Fibroblast of villous mesenchyme (primary cell): ENCODE data around the gene EI24. TPM values are rescaled to one million over a fixed set of nuclear protein-coding genes. Genes with fewer than 3 reads are reported as not detected.

Experiments
- DNase-seq: peaks from one replicate; pipeline ENCODE4 v3.0.0-alpha.2; 2010; ENCODE audit warnings: low read depth
- H3K4me3 ChIP-seq: 2 replicates; pipeline ENCODE4 v1.5.1; 2011; ENCODE audit warnings: low read depth, mild to moderate bottlenecking, low read length
- total RNA-seq: library from RNA; depleted of rRNA; stranded (reverse); fragments of >200 nt; gene quantifications from 2 replicates; pipeline ENCODE4 v1.2.3, GENCODE V29; 2012
- TF ChIP-seq, protein P1 (sequence below): IDR thresholded peaks from 2 replicates; pipeline ENCODE4 v1.5.1; 2012; ENCODE audit warnings: low read depth, mild to moderate bottlenecking, low read length; ENCODE audit not compliant: insufficient read depth

Gene EI24
- total RNA-seq, 1 donor = 111 TPM

DNA sequence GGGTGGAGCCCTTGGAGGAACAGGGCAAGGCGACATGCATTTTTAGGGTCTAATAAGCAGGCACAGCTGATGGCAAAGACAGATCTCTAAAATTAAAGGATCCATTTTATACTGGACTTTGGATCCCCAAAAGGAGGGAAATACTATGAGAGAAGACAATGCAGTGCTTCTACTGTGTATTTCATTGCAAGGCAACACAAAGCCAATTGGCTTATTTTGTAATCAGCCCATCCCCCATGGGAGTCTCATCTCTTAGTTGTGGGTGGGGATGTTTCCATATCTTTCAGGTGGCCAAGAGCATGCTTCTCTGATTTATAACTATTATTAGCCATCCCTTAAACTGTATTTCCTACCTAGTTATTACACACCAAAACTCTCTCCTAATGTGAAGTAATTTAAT is 18.5 kb upstream of the EI24 start:
- no peak for DNase-seq
- TF ChIP-seq, protein P1, sequence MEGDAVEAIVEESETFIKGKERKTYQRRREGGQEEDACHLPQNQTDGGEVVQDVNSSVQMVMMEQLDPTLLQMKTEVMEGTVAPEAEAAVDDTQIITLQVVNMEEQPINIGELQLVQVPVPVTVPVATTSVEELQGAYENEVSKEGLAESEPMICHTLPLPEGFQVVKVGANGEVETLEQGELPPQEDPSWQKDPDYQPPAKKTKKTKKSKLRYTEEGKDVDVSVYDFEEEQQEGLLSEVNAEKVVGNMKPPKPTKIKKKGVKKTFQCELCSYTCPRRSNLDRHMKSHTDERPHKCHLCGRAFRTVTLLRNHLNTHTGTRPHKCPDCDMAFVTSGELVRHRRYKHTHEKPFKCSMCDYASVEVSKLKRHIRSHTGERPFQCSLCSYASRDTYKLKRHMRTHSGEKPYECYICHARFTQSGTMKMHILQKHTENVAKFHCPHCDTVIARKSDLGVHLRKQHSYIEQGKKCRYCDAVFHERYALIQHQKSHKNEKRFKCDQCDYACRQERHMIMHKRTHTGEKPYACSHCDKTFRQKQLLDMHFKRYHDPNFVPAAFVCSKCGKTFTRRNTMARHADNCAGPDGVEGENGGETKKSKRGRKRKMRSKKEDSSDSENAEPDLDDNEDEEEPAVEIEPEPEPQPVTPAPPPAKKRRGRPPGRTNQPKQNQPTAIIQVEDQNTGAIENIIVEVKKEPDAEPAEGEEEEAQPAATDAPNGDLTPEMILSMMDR = no peak
- H3K4me3 ChIP-seq = no peak overlapping the region

DNA sequence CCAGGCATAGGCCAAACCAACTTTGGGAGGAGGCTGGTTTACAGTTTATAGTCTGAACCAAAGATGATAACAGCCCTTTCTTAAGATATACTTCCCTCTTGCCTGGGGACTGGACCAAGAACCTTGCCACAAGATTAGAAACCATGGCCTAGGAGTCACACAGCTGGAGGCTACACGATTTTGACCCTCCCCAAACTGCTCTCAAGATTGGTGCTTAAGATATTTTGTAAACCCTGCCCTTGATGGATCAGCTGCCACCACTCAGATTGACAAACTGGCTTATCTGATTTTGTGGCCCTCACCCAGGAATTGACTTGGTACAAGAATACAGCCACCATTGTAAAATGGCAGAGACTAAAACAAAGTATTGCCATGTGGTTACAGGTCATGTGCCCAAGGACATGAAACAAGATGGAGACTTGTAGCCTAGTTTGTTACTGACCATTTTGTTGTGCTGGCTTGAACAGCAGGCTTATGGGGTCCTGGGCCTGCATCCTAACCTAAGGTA is 17.4 kb upstream of the EI24 start:
- TF ChIP-seq, protein P1 = no peak
- no peak for DNase-seq
- no peak overlapping the region for H3K4me3 ChIP-seq

DNA sequence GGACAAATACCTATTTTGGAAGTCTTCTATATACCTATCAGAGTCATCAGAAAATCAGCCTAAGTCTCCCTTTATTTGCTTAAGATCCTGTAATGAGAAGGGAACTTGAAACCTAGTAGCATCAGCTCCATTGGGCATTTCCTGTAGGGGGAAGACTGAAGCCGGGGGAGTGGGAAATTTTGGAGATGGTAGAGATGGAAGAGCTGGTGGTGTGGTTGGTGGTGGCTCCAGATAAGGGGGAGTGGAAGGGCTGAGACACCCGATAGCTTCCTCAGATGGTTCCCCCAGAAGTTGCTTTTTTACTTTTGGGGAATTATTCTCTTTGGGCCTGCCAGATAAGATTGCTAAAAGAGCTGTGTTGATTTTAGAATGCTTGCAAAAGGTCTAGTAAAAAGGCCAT is 16.4 kb upstream of the EI24 start:
- DNase-seq = no peak
- no peak overlapping the region for H3K4me3 ChIP-seq
- TF ChIP-seq, protein P1 = no peak

DNA sequence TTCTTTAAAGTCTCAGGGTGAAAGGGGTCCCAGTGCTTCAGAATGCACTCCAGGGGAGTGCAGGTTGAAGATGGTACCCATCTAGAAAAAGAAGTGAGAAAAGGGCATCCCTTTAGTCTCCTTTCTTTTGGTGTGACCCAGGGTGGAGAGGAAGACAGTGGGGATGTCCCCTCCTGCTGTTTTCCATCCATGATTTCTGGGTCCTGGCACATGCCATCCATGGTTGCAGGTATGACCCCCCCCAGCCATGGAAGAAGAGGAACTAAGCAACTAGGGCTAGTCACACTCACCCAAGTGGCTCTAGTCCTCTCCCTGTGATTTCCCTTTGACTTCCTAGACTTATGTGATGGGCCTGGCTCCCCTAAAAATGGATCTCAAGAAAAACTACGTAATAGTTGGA is 15.9 kb upstream of the EI24 start:
- TF ChIP-seq, protein P1 = no peak
- no peak overlapping the region for H3K4me3 ChIP-seq
- no peak for DNase-seq

DNA sequence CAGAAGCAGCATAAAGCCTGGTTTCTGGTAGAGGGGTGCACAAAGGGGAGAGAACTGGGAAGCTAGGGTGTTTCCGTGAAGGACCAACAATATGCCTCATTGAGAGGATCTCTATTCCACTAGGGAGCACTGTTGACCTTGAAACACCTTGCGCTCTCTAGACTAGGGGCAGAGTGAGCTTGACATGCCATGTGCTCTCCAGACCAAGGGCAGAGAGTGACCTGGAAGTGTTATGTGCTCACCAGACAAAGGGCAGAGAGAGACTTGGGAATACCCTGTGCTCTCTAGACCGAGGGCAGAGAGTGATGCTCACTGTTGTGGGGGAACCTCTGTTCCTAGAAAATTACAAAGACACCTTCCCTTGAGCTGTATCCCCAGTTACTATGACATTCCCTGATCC is 15.2 kb upstream of the EI24 start:
- TF ChIP-seq, protein P1 = no peak
- DNase-seq = no peak
- no peak overlapping the region for H3K4me3 ChIP-seq

DNA sequence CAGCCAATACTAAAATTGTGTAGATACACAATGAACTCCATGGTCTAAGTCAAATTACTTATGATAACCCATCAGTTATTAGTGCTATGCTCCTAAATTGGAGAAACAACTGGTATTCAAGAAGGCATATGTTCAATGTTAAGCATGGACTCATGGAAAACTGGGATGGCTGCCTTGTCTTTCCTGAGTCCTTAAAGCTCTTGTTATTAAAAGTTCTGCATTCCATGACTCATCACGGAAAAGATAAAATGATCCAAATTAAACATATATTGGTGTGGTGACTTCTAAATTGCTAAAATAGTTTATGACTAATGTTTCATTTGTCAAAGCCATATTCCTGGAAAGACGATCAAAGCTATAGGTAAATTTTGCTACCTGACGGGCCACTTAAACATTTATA is 9.4 kb upstream of the EI24 start:
- H3K4me3 ChIP-seq = no peak overlapping the region
- TF ChIP-seq, protein P1 = no peak
- DNase-seq = no peak

DNA sequence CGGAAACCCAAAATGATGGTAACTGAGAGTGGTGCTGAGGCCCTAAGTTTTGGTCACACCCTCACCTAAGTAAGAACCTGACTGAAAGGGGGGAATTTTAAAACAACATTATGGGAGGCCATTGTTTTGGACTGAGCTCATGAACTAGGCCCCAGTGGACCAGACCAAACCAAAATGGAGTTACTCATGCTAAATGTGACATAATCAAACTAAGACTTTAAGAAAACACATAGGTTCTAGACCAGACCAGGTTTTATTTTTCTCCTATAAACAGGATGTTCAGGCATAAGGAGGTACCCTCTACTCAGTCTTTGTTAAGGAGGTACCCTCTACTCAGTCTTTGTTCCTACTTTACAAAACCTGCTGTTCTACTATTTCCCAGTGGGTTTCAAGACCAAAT is 7.4 kb upstream of the EI24 start:
- DNase-seq = no peak
- no peak overlapping the region for H3K4me3 ChIP-seq
- TF ChIP-seq, protein P1 = no peak
